AG10803 (cell line): Measurements from ENCODE around the gene LCN10.
A peak's percentile ranks its signal among the peaks of the same experiment; 100 is the strongest.

Source experiments
- DNase-seq: peaks from one replicate; pipeline ENCODE4 v3.0.0; 2010; ENCODE audit warnings: low read depth
- H3K4me3 ChIP-seq: 2 replicates; pipeline ENCODE4 v1.5.1; 2011; ENCODE audit warnings: mild to moderate bottlenecking, low read length, control low read depth
- CTCF ChIP-seq: conservative IDR thresholded peaks from 2 replicates; pipeline ENCODE4 v1.5.1; 2011; ENCODE audit warnings: mild to moderate bottlenecking, low read length, control low read depth, inconsistent platforms

The LCN10 gene

GRCh38 chr9:136703276-136703860 is 39.4 kb downstream of the LCN10 start:
- no peak for DNase-seq

GRCh38 chr9:136701668-136702053 is 41.1 kb downstream of the LCN10 start:
- no peak for DNase-seq
- no peak for TF ChIP-seq CTCF
- H3K4me3 ChIP-seq: no peak overlapping the region

More at GRCh38 chr9:136703276-136703860, 39.4 kb downstream of the LCN10 start:
- H3K4me3 ChIP-seq: no peak overlapping the region
- TF ChIP-seq CTCF: no peak

- no peak for TF ChIP-seq CTCF
- no peak for DNase-seq
- H3K4me3 ChIP-seq: no peak overlapping the region
These were observed 41.6 kb downstream of the LCN10 start for GRCh38 chr9:136700959-136701667.

- H3K4me3 ChIP-seq: no peak overlapping the region
- TF ChIP-seq CTCF: no peak
- peak; percentile 66 for DNase-seq
These were observed 42.4 kb downstream of the LCN10 start for GRCh38 chr9:136700304-136700703.

GRCh38 chr9:136698635-136699246 is 44.0 kb downstream of the LCN10 start:
- no peak overlapping the region for H3K4me3 ChIP-seq
- no peak for DNase-seq
- no peak for TF ChIP-seq CTCF

- no peak for DNase-seq
- H3K4me3 ChIP-seq: no peak overlapping the region
- no peak for TF ChIP-seq CTCF
These were observed 44.8 kb downstream of the LCN10 start for GRCh38 chr9:136697821-136698526.
